C4-2B (cell line): ENCODE measurements around the gene HSPG2.

Experiments
- CTCF ChIP-seq: fragments of 450-650 bp; conservative IDR thresholded peaks from 2 replicates; pipeline ENCODE4 v1.5.1; 2017; ENCODE audit warnings: mild to moderate bottlenecking
- ZFX ChIP-seq: fragments of 450-650 bp; IDR thresholded peaks from 2 replicates; pipeline ENCODE4 v1.6.1; 2017

- no peak for TF ChIP-seq ZFX
- no peak for TF ChIP-seq CTCF
Measured at GRCh38 chr1:21795075-21795474, 142.0 kb downstream of the HSPG2 start.
